HT-29 (cell line): ENCODE measurements around the gene MUC4. TPM values are rescaled to one million over a fixed set of nuclear protein-coding genes. Genes with fewer than 3 reads are reported as not detected.

Experiments used
- DNase-seq: peaks from one replicate; pipeline ENCODE4 v3.0.0-alpha.2; 2015; ENCODE audit warnings: low spot score
- small RNA-seq: library from RNA; depleted of rRNA; stranded (forward); fragments of <200 nt; gene quantifications from one replicate; pipeline ENCODE3, GENCODE V24; 2014
- total RNA-seq: library from RNA; depleted of rRNA; stranded (reverse); fragments of >200 nt; shearing (Covaris generic); gene quantifications from 2 replicates; pipeline ENCODE4 v1.2.3, GENCODE V29; 2014; rRNA removed

The MUC4 gene
- total RNA-seq, 1 experiment from 2014 or later: not detected

DNA sequence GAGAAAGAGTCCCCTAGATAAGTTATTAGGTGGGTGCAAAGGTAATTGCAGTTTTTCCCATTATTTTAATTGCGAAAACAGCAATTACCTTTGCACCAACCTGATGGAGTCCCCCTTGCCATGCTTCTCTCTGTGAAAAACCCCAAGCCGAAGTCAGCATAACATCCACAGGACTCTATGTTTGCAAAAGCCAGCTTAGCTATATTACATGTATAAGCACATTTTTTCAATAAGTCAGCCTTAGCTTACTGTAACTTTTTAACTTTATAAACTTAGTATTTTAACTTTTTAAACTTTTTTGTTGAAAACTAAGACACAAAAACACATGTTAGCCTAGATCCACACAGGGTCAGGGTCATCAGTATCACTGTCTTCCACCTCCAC is 112.3 kb downstream of the MUC4 start:
- no peak for DNase-seq

DNA sequence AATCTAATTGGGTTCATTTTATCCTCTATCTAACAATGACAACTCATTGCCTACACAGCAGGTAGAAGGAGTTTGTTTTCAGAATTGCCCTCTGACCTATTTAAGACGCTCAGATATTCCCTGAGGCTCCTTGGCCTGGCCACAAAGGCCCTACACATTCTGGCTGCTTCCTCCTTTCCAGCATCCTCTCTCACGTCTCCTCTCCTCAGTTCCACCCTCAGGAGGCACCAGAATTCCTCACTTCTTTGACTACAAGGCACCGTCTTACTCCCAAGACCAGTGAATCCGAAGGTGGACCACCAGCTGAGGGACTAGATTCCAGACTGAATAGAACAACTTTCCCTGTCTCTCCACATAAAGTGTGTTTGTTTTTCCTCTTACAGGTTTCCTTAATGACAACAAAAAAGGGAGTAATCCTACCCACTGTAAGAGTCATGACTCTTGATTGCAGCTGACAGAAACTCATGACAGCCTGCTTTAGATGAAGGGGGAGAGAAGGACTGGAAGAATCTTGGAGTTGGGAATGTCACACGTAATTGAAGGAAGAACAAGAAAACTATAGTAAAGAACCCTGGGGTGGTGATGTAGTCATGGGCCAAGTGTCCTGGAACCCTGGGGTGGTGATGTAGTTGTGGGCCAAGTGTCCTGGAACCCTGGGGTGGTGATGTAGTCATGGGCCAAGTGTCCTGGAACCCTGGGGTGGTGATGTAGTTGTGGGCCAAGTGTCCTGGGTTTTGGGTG is 112.9 kb downstream of the MUC4 start:
- no peak for DNase-seq

- DNase-seq: no peak
Measured at GRCh38 chr3:195698325-195698646, 113.4 kb downstream of the MUC4 start.

- no peak for DNase-seq
Measured at GRCh38 chr3:195697582-195698324, 114.0 kb downstream of the MUC4 start.

Small RNA genes within 50 kb of the gene (small RNA-seq; reads per million reads assigned to genes)
- gene MIR570: not detected

Other genes starting within 250 kb of the MUC4 start
- gene APOD, start 228.0 kb downstream of the MUC4 start, total RNA-seq: 0.58 and 0.91 TPM in 2 replicates
- gene MUC20, start 91.0 kb downstream of the MUC4 start, total RNA-seq: 52.3 and 68.0 TPM in 2 replicates
- gene TNK2, start 96.6 kb upstream of the MUC4 start, total RNA-seq: 172 and 212 TPM in 2 replicates